ENCODE data around the gene ASAP3.

DNA sequence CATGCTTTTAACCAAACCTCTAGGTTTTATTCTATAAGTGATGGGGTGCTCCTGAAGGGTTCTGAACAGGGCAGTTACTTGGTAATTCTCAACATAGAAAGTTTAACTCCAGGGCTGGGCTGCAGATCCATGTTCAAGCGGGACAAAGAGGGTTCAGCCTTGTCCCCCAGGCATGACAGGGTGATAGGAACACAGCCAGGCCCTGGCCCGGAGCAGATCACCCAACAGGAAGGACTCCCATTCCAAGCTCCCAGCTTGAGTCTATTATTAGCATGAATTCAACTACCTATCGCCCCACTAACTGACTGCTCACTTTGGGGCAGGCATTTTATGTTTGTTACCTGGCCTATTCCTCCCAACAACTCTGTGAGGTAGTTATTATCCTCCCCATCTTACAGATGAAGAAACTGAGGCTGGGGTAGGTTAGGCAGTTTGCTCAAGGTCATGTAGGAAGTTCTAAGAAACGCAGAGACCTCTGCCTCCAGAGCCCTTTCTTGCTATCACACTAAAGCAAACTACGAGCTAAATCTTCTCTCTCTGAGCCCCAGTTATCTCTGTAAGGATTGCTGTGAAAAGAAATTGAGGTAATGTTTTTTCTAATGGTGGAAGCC lies 14.5 kb downstream of the ASAP3 start:
- TF ChIP-seq POLR2AphosphoS5 (IDR thresholded peaks at IDR 0.05; ENCODE audit: borderline replicate concordance, low read depth, low read length) (no peak), EZH2 (IDR thresholded peaks at IDR 0.05) (no peak)

Data from SK-N-MC (cell line).